Camera-type eye (tissue), 1 donor: ENCODE measurements around the gene IL22RA2. TPM values are rescaled to one million over a fixed set of nuclear protein-coding genes. Genes with fewer than 3 reads are reported as not detected.

Experiments used
- total RNA-seq: library from RNA; depleted of rRNA; stranded (reverse); fragments of >200 nt; gene quantifications from one replicate; pipeline ENCODE4 v1.2.3, GENCODE V29; 2014

Gene IL22RA2
- not detected for total RNA-seq

GRCh38 chr6:137173501-137173900 lies at the start of gene IL22RA2:
Gene IL22RA2, minus strand, starts transcription at chr6:137173644. Its CDS starts 11,895 bp downstream, at chr6:137161749.

GRCh38 chr6:137218917-137219663 lies 45.6 kb upstream of the IL22RA2 start, which contains the start of gene IFNGR1:
Gene IFNGR1, minus strand, starts transcription at chr6:137219385. Its CDS starts 58 bp downstream, at chr6:137219327.

Other genes starting within 250 kb of the IL22RA2 start
- 2.3 TPM for gene IL20RA, start 128.7 kb downstream of the IL22RA2 start, total RNA-seq
- gene IFNGR1, start 45.7 kb upstream of the IL22RA2 start, total RNA-seq: 77.4 TPM